ENCODE data around the gene ADCY1.

GRCh38 chr7:45689797-45690761 is 115.9 kb downstream of the ADCY1 start:
- TF ChIP-seq POLR2A (IDR thresholded peaks at IDR 0.05) (no peak), CTCF (IDR thresholded peaks at IDR 0.05) (no peak)

All from uterus (tissue), 2 donors.